Right atrium auricular region (tissue), 2 donors: ENCODE data around the gene AIF1L. TPM values are rescaled to one million over a fixed set of nuclear protein-coding genes. Genes with fewer than 3 reads are reported as not detected.
A peak's percentile ranks its signal among the peaks of the same experiment; 100 is the strongest.

Experiments
- DNase-seq: peaks from one replicate; pipeline ENCODE4 v3.0.0-alpha.2; 2019; ENCODE audit warnings: low spot score
- H3K27ac ChIP-seq, 2 donors: fragments of 200-600 bp; sonication (generic); 1 replicate in 1 of 2; 2 replicates in 1 of 2; pipeline ENCODE4 v1.5.1; 2016 to 2019
- H3K27me3 ChIP-seq, 2 donors: fragments of 200-600 bp; sonication (generic); one replicate each; pipeline versions ENCODE4 v1.5.1 to v1.6.0; 2017 to 2019
- H3K36me3 ChIP-seq: fragments of 200-600 bp; sonication (generic); one replicate; pipeline ENCODE4 v1.5.1; 2016
- H3K4me1 ChIP-seq, 2 donors: fragments of 200-600 bp; sonication (generic); one replicate each; pipeline versions ENCODE4 v1.5.1 to v1.6.0; 2017 to 2019
- H3K4me3 ChIP-seq, 2 donors: fragments of 200-600 bp; sonication (generic); 1 replicate in 1 of 2; 2 replicates in 1 of 2; pipeline ENCODE4 v1.5.1; 2017 to 2019; ENCODE audit warnings: mild to moderate bottlenecking in 1 of 2, moderate library complexity in 1 of 2
- H3K9me3 ChIP-seq, 2 donors: fragments of 200-600 bp; sonication (generic); one replicate each; pipeline ENCODE4 v1.5.1; 2019
- CTCF ChIP-seq, 2 donors: fragments of 200-600 bp; sonication (generic); IDR thresholded peaks; one replicate each; pipeline ENCODE4 v1.5.1; 2019; ENCODE audit warnings: antibody characterized with exemption in 2 of 2
- total RNA-seq, 2 donors: library from RNA; depleted of rRNA; stranded (reverse); fragments of >200 nt; gene quantifications; one replicate each; pipeline ENCODE4 v1.1.0, GENCODE V29; 2016

The AIF1L gene
- total RNA-seq, 2 donors from 2014 or later: 15.4 to 27.3 TPM

GRCh38 chr9:131125288-131126058 lies 29.1 kb downstream of the AIF1L start, which contains the start of gene NUP214:
TSS of gene NUP214 (plus strand) at chr9:131125586. CDS start at chr9:131125705, 119 bp downstream.
- Histone ChIP-seq H3K4me1 (peaks cover 0 to 19% of the 10 kb centered on the region in 2 donors), H3K9me3 (no peaks in the 10 kb centered on the region), H3K36me3 (peaks cover 41% of the 10 kb centered on the region), H3K4me3 (peak within 1 kb of the TSS; percentile 81 to 84), H3K27ac (peak within 1 kb of the TSS; percentile 72 to 78), H3K27me3 (no peaks in the 10 kb centered on the region)
- DNase-seq: peak; percentile 98
- TF ChIP-seq CTCF (IDR thresholded peaks at IDR 0.05): peak in 1 of 2 donors; percentile 15

- H3K36me3 ChIP-seq: peaks cover 41% of the 10 kb centered on the region
- H3K4me1 ChIP-seq: peaks cover 0 to 19% of the 10 kb centered on the region in 2 donors
Measured at GRCh38 chr9:131126059-131126426, 29.7 kb downstream of the AIF1L start.

GRCh38 chr9:131129183-131129582 lies 32.9 kb downstream of the AIF1L start:
- H3K36me3 ChIP-seq: peaks cover 66% of the 10 kb centered on the region
- TF ChIP-seq CTCF (IDR thresholded peaks at IDR 0.05): no peak
- no peak for DNase-seq
- H3K27ac ChIP-seq: no peak overlapping the region
- no peaks in the 10 kb centered on the region for H3K9me3 ChIP-seq
- H3K4me3 ChIP-seq: no peak overlapping the region
- peaks cover 0 to 19% of the 10 kb centered on the region in 2 donors for H3K4me1 ChIP-seq
- no peaks in the 10 kb centered on the region for H3K27me3 ChIP-seq

More at GRCh38 chr9:131126059-131126426, 29.7 kb downstream of the AIF1L start:
- TF ChIP-seq CTCF (IDR thresholded peaks at IDR 0.05): no peak
- no peak for DNase-seq
- Histone ChIP-seq H3K27ac (peak overlapping the region; percentile 72 to 78), H3K9me3 (no peaks in the 10 kb centered on the region), H3K27me3 (no peaks in the 10 kb centered on the region), H3K4me3 (peak overlapping the region; percentile 81 to 84)

GRCh38 chr9:131138676-131139075 lies 42.3 kb downstream of the AIF1L start:
- TF ChIP-seq CTCF (IDR thresholded peaks at IDR 0.05): no peak
- no peak overlapping the region for H3K27ac ChIP-seq
- H3K36me3 ChIP-seq: peaks cover 79% of the 10 kb centered on the region
- no peaks in the 10 kb centered on the region for H3K9me3 ChIP-seq
- no peak for DNase-seq
- H3K4me1 ChIP-seq: no peaks in the 10 kb centered on the region
- H3K27me3 ChIP-seq: no peaks in the 10 kb centered on the region
- no peak overlapping the region for H3K4me3 ChIP-seq

- Histone ChIP-seq H3K4me1 (no peaks in the 10 kb centered on the region), H3K27ac (no peak overlapping the region), H3K4me3 (no peak overlapping the region), H3K36me3 (peaks cover 77% of the 10 kb centered on the region), H3K9me3 (no peaks in the 10 kb centered on the region), H3K27me3 (no peaks in the 10 kb centered on the region)
- no peak for TF ChIP-seq CTCF (IDR thresholded peaks at IDR 0.05)
- DNase-seq: no peak
Measured at GRCh38 chr9:131140112-131140511, 43.8 kb downstream of the AIF1L start.
